SK-N-SH treated with all-trans-retinoic acid at 6 μM for 48 hours (cell line): Measurements from ENCODE around the gene CAV2.

Experiments used
- ATAC-seq: fragments of 200-7000 bp; cut with Tn5 transposase; 3 replicates; pipeline ENCODE4 v1.9.1; 2020; ENCODE audit warnings: mild to moderate bottlenecking, moderate library complexity
- ARNTL ChIP-seq: fragments of 450-650 bp; formaldehyde crosslinking; IDR thresholded peaks from 2 replicates; pipeline ENCODE4 v1.5.0; 2020; ENCODE audit warnings: low read depth, mild to moderate bottlenecking, moderate library complexity, borderline replicate concordance
- BACH2 ChIP-seq: fragments of 250-450 bp; sonication (Bioruptor Pico); IDR thresholded peaks from 2 replicates; pipeline ENCODE4 v1.9.0; 2021; ENCODE audit warnings: mild to moderate bottlenecking, borderline replicate concordance
- CSDC2 ChIP-seq: fragments of 250-450 bp; sonication (Bioruptor Pico); IDR thresholded peaks from 2 replicates; pipeline ENCODE4 v1.5.0; 2020; ENCODE audit warnings: mild to moderate bottlenecking, moderate library complexity
- ESRRG ChIP-seq: fragments of 250-450 bp; sonication (Bioruptor Pico); IDR thresholded peaks from 2 replicates; pipeline ENCODE4 v1.6.1; 2021; ENCODE audit warnings: mild to moderate bottlenecking
- GLIS3 ChIP-seq: fragments of 250-450 bp; sonication (Bioruptor Pico); IDR thresholded peaks from 2 replicates; pipeline ENCODE4 v1.5.0; 2020; ENCODE audit warnings: mild to moderate bottlenecking, moderate library complexity
- OSR1 ChIP-seq: fragments of 250-450 bp; sonication (Bioruptor Pico); IDR thresholded peaks from 2 replicates; pipeline ENCODE4 v1.8.0; 2022; ENCODE audit warnings: moderate library complexity, mild to moderate bottlenecking, inconsistent platforms
- PATZ1 ChIP-seq: fragments of 250-450 bp; sonication (Bioruptor Pico); IDR thresholded peaks from 2 replicates; pipeline ENCODE4 v1.8.0; 2020; ENCODE audit warnings: mild to moderate bottlenecking, moderate library complexity, borderline replicate concordance
- PPARA ChIP-seq: fragments of 250-450 bp; sonication (Bioruptor Pico); IDR thresholded peaks from 2 replicates; pipeline ENCODE4 v1.5.0; 2020; ENCODE audit warnings: mild to moderate bottlenecking, borderline replicate concordance
- RARB ChIP-seq: fragments of 250-450 bp; sonication (Bioruptor Pico); IDR thresholded peaks from 2 replicates; pipeline ENCODE4 v1.8.0; 2021; ENCODE audit warnings: mild to moderate bottlenecking, moderate library complexity
- SNAI2 ChIP-seq: fragments of 250-450 bp; sonication (Bioruptor Pico); IDR thresholded peaks from 2 replicates; pipeline ENCODE4 v1.5.0; 2020; ENCODE audit warnings: mild to moderate bottlenecking, moderate library complexity
- TCF4 ChIP-seq: fragments of 250-450 bp; sonication (Bioruptor Pico); IDR thresholded peaks from 2 replicates; pipeline ENCODE4 v1.8.0; 2021; ENCODE audit warnings: mild to moderate bottlenecking, moderate library complexity, borderline replicate concordance
- TOX ChIP-seq: fragments of 250-450 bp; sonication (Bioruptor Pico); IDR thresholded peaks from 2 replicates; pipeline ENCODE4 v1.8.0; 2021; ENCODE audit warnings: mild to moderate bottlenecking, moderate library complexity, borderline replicate concordance
- ZC3H10 ChIP-seq: fragments of 250-450 bp; sonication (Bioruptor Pico); IDR thresholded peaks from 2 replicates; pipeline ENCODE4 v1.5.1; 2021; ENCODE audit warnings: mild to moderate bottlenecking, moderate library complexity
- ZFP3 ChIP-seq: fragments of 250-450 bp; sonication (Bioruptor Pico); IDR thresholded peaks from 2 replicates; pipeline ENCODE4 v1.5.0; 2020; ENCODE audit warnings: mild to moderate bottlenecking, moderate library complexity
- ZFP30 ChIP-seq: fragments of 450-650 bp; formaldehyde crosslinking; IDR thresholded peaks from 2 replicates; pipeline ENCODE4 v1.5.0; 2022; ENCODE audit warnings: mild to moderate bottlenecking, moderate library complexity
- ZNF565 ChIP-seq: fragments of 450-650 bp; formaldehyde crosslinking; conservative IDR thresholded peaks from 2 replicates; pipeline ENCODE4 v1.5.0; 2020; ENCODE audit warnings: low read depth, mild to moderate bottlenecking, moderate library complexity
- ZNF70 ChIP-seq: fragments of 450-650 bp; formaldehyde crosslinking; IDR thresholded peaks from 2 replicates; pipeline ENCODE4 v1.5.0; 2020; ENCODE audit warnings: mild to moderate bottlenecking, moderate library complexity
- ZNF8 ChIP-seq: fragments of 450-650 bp; formaldehyde crosslinking; IDR thresholded peaks from 2 replicates; pipeline ENCODE4 v1.5.0; 2020; ENCODE audit warnings: mild to moderate bottlenecking, moderate library complexity
- TF ChIP-seq, protein P1 (sequence below): fragments of 250-450 bp; sonication (Bioruptor Pico); IDR thresholded peaks from 2 replicates; pipeline ENCODE4 v1.5.1; 2021; ENCODE audit warnings: mild to moderate bottlenecking, moderate library complexity
- TF ChIP-seq, protein P2 (sequence below): fragments of 250-450 bp; sonication (Bioruptor Pico); IDR thresholded peaks from 2 replicates; pipeline ENCODE4 v1.5.0; 2020; ENCODE audit warnings: mild to moderate bottlenecking, moderate library complexity
- TF ChIP-seq, protein P3 (sequence below): fragments of 250-450 bp; sonication (Bioruptor Pico); IDR thresholded peaks from 2 replicates; pipeline ENCODE4 v1.8.0; 2021; ENCODE audit warnings: low read depth, mild to moderate bottlenecking, moderate library complexity, borderline replicate concordance

CAV2 gene

GRCh38 chr7:116546916-116547315 lies 47.4 kb downstream of the CAV2 start:
- ATAC-seq: no peak; the same call in 2 of the 3 replicates
- TF ChIP-seq RARB (CRISPR knock-in tag) (no peak), ZFP3 (CRISPR knock-in tag) (no peak), SNAI2 (CRISPR knock-in tag) (no peak), ZFP30 (CRISPR knock-in tag) (no peak), ARNTL (CRISPR knock-in tag) (no peak), PPARA (CRISPR knock-in tag) (no peak), CSDC2 (CRISPR knock-in tag) (no peak), ZC3H10 (CRISPR knock-in tag) (no peak), TCF4 (CRISPR knock-in tag) (no peak)
- TF ChIP-seq, protein P1, sequence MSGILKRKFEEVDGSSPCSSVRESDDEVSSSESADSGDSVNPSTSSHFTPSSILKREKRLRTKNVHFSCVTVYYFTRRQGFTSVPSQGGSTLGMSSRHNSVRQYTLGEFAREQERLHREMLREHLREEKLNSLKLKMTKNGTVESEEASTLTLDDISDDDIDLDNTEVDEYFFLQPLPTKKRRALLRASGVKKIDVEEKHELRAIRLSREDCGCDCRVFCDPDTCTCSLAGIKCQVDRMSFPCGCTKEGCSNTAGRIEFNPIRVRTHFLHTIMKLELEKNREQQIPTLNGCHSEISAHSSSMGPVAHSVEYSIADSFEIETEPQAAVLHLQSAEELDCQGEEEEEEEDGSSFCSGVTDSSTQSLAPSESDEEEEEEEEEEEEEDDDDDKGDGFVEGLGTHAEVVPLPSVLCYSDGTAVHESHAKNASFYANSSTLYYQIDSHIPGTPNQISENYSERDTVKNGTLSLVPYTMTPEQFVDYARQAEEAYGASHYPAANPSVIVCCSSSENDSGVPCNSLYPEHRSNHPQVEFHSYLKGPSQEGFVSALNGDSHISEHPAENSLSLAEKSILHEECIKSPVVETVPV (CRISPR knock-in tag): no peak
- TF ChIP-seq, protein P2, sequence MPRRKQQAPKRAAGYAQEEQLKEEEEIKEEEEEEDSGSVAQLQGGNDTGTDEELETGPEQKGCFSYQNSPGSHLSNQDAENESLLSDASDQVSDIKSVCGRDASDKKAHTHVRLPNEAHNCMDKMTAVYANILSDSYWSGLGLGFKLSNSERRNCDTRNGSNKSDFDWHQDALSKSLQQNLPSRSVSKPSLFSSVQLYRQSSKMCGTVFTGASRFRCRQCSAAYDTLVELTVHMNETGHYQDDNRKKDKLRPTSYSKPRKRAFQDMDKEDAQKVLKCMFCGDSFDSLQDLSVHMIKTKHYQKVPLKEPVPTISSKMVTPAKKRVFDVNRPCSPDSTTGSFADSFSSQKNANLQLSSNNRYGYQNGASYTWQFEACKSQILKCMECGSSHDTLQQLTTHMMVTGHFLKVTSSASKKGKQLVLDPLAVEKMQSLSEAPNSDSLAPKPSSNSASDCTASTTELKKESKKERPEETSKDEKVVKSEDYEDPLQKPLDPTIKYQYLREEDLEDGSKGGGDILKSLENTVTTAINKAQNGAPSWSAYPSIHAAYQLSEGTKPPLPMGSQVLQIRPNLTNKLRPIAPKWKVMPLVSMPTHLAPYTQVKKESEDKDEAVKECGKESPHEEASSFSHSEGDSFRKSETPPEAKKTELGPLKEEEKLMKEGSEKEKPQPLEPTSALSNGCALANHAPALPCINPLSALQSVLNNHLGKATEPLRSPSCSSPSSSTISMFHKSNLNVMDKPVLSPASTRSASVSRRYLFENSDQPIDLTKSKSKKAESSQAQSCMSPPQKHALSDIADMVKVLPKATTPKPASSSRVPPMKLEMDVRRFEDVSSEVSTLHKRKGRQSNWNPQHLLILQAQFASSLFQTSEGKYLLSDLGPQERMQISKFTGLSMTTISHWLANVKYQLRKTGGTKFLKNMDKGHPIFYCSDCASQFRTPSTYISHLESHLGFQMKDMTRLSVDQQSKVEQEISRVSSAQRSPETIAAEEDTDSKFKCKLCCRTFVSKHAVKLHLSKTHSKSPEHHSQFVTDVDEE: no peak

DNA sequence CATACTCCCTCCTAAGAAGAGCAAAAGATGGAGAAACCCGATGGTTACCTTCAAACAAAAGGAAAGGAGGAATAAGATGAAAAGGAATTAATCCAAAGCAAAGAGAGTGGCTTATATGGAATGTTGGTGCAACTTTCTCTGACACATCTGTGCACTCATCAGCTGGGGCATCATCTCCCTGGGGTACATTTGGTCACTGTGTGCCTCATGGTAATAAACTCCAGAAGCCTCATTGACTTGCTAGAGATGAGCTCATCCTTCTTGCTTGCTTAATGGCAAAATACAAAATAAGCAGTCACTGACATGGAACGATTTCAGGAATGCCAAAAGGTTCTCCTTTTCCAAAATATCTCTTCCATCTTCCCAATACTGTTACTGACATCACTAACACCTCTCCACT lies 47.8 kb downstream of the CAV2 start:
- ATAC-seq: peak; percentile 30
- TF ChIP-seq, protein P3, sequence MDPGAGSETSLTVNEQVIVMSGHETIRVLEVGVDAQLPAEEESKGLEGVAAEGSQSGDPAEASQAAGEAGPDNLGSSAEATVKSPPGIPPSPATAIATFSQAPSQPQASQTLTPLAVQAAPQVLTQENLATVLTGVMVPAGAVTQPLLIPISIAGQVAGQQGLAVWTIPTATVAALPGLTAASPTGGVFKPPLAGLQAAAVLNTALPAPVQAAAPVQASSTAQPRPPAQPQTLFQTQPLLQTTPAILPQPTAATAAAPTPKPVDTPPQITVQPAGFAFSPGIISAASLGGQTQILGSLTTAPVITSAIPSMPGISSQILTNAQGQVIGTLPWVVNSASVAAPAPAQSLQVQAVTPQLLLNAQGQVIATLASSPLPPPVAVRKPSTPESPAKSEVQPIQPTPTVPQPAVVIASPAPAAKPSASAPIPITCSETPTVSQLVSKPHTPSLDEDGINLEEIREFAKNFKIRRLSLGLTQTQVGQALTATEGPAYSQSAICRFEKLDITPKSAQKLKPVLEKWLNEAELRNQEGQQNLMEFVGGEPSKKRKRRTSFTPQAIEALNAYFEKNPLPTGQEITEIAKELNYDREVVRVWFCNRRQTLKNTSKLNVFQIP (CRISPR knock-in tag): no peak
- TF ChIP-seq OSR1 (no peak), ESRRG (CRISPR knock-in tag) (no peak), ZFP3 (CRISPR knock-in tag) (no peak), BACH2 (CRISPR knock-in tag) (no peak), ZNF70 (CRISPR knock-in tag) (no peak), CSDC2 (CRISPR knock-in tag) (no peak), ARNTL (CRISPR knock-in tag) (no peak), ZFP30 (CRISPR knock-in tag) (no peak)

GRCh38 chr7:116548506-116548905 lies 49.0 kb downstream of the CAV2 start:
- ATAC-seq: no peak

GRCh38 chr7:116549370-116549769 lies 49.8 kb downstream of the CAV2 start:
- TF ChIP-seq ARNTL (CRISPR knock-in tag): no peak
- TF ChIP-seq TOX (CRISPR knock-in tag): no peak
- no peak for TF ChIP-seq BACH2 (CRISPR knock-in tag)
- TF ChIP-seq CSDC2 (CRISPR knock-in tag): no peak
- TF ChIP-seq ZNF8 (CRISPR knock-in tag): no peak
- TF ChIP-seq, protein P1 (CRISPR knock-in tag): no peak
- no peak for TF ChIP-seq ZC3H10 (CRISPR knock-in tag)
- no peak for TF ChIP-seq ESRRG (CRISPR knock-in tag)
- no peak for TF ChIP-seq TCF4 (CRISPR knock-in tag)
- no peak for TF ChIP-seq SNAI2 (CRISPR knock-in tag)
- TF ChIP-seq ZNF70 (CRISPR knock-in tag): no peak
- TF ChIP-seq, protein P2: no peak
- TF ChIP-seq GLIS3 (CRISPR knock-in tag): no peak
- TF ChIP-seq ZNF565 (CRISPR knock-in tag): no peak
- TF ChIP-seq PATZ1: no peak
- TF ChIP-seq ZFP3 (CRISPR knock-in tag): no peak
- no peak for TF ChIP-seq PPARA (CRISPR knock-in tag)
- TF ChIP-seq RARB (CRISPR knock-in tag): no peak
- ATAC-seq: no peak

More at GRCh38 chr7:116548506-116548905, 49.0 kb downstream of the CAV2 start:
- TF ChIP-seq PPARA (CRISPR knock-in tag) (no peak), SNAI2 (CRISPR knock-in tag) (no peak)
- TF ChIP-seq, all 23 proteins: peak for 0
